GF-D8 (cell line): ENCODE measurements around the gene ENOX2.
A peak's percentile ranks its signal among the peaks of the same experiment; 100 is the strongest.
"Not testable (repeated sequence)": the region's sequence is repeated elsewhere in the genome, so short reads cannot be mapped to it uniquely, and the experiment has no call there.

Experiments
- DNase-seq: peaks from one replicate; lab custom pipeline; 2025; lab: John Stamatoyannopoulos, UW

ENOX2 gene

GRCh38 chrX:130827648-130828047, 75.4 kb downstream of the ENOX2 start:
- no peak for DNase-seq

GRCh38 chrX:130826249-130826648, 76.8 kb downstream of the ENOX2 start:
- no peak for DNase-seq

GRCh38 chrX:130825525-130825924, 77.5 kb downstream of the ENOX2 start:
- DNase-seq: no peak

- DNase-seq: not testable (repeated sequence)
Observed at GRCh38 chrX:130819367-130819766, 83.6 kb downstream of the ENOX2 start.

GRCh38 chrX:130813932-130814331, 89.1 kb downstream of the ENOX2 start:
- not testable (repeated sequence) for DNase-seq

DNA sequence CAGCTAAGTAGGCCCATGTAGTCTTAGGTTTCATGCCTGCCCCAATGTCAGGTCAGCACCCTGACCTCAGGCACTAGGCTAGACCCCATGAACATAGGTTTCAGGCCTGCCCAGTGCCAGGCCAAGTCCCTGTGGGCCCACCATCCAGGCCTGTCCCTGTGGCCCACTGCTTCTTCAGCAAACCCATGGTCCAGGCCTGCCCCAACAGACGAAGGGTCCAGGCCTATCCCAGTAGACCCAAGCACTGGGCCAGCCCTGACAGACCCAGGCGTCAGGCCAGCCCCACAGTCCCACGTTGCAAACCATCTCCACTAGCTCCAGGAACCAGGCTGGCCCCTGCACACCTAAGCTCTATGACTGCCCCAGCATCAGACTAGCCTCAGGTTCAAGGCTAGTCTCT, 92.4 kb downstream of the ENOX2 start:
- no peak for DNase-seq

DNA sequence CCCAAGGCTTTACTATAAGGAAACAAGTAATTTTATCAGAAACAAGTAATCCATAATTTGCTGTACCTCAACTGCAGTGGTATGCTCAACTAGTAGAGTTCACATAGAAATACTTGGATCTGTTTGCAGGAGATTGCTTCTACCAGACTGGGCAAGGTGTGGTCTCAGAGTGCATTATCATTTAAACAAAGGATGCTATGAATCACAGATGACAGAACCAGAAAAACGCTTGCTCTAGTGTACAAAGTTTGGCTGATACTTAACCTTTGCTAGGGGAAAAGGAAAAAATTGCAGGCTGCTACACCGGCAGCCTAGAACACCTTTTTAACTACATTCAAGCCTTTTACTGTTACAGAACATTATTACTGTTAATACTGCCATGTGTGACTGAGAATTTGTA, 97.1 kb downstream of the ENOX2 start:
- no peak for DNase-seq

GRCh38 chrX:130803537-130803936, 99.5 kb downstream of the ENOX2 start:
- DNase-seq: no peak

DNA sequence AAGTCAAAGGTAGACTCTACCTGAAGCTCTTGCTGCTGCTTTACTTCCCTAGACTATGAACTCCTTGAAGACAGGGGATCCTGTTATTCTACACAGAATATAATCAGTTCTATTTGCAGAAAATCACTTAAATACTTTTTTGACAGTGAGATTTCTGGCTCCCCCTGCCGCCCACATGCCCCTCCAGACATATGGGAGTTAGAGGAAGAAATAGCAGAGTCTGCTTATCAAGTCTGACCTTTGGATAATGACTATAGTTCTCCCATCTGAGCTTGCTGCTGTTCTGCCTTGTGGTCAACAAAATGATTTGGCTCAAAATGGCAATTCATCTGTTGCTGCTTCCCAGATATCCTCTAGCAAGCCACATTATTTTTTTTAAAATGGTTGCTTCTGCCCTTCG, 101.1 kb downstream of the ENOX2 start:
- DNase-seq: no peak

- DNase-seq: no peak
Observed at GRCh38 chrX:130799393-130799792, 103.6 kb downstream of the ENOX2 start.

- DNase-seq: no peak
Observed at GRCh38 chrX:130793975-130794374, 109.0 kb downstream of the ENOX2 start.

DNA sequence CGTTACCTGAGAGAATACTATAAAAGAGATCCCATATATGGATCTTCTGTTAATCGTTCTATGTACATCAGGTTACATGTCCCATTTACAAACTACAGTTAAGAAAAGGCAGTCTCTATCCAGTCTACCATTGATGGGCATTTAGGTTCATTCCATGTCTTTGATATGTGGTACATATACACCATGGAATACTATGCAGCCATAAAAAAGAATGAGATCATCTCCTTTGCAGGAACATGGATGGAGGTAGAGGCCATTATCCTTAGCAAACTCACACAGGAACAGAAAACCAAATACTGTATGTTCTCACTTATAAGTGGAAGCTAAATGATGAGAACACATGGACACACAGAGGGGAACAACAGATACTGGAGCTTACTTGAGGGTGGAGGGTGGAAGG, 111.1 kb downstream of the ENOX2 start:
- DNase-seq: not testable (repeated sequence)

DNA sequence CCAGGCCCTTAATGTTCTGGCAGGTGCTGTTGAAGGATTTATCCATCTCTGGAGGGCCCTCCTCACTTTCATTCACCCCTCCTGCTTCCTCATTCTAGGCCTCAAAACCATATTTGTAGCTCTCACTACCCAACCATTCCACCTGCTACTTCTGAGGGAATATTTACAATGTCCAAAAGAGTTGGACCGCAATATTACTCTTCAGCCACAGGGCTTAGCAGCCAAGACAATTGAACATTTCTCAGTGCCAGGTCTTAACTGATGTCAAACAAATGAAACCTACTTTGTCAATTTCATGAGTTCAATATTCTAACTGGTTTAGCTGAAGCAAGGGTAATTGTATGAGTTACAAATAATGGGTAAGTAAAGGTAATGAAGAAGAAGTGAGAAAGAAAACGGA, 113.2 kb downstream of the ENOX2 start:
- no peak for DNase-seq

GRCh38 chrX:130788786-130789581, 114.0 kb downstream of the ENOX2 start:
- DNase-seq: no peak

GRCh38 chrX:130786030-130786429, 117.0 kb downstream of the ENOX2 start:
- no peak for DNase-seq

DNA sequence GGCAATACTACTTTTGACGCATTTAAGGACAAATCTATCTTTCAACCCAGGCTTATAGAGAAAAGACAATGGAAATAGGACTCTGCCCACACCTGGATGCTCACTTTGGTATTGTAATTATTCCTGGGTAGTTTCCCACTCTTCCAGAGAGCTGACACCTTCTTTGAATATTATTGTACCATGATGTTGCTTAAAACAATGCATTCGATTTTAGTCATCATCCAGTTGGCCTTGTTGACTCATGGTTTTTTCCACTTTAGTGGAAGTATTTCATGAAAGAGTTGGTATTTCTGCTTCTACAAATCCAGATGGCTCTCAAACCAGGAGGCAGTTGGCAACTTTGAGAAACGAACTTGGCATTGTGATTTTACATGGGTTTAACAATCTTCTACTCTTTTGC, 124.2 kb downstream of the ENOX2 start:
- DNase-seq: no peak

GRCh38 chrX:130775849-130776248, 127.2 kb downstream of the ENOX2 start:
- no peak for DNase-seq

DNA sequence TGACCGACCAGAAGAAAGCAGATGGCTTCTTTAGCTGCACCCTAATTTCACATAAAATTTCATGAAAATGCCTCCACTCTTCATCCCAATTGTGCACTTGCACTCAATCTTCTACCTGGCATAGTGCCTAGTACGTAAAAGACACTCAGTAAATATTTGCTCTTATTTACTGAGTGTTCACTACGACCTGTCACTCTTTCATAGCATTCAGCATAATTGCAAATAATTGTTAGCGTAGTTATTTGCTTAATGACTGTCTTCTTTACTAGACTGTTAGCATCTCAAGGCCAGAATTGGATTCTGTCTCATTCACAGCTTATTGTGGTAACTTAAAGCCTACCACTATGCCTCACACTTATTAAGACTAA, 130.2 kb downstream of the ENOX2 start:
- no peak for DNase-seq

DNA sequence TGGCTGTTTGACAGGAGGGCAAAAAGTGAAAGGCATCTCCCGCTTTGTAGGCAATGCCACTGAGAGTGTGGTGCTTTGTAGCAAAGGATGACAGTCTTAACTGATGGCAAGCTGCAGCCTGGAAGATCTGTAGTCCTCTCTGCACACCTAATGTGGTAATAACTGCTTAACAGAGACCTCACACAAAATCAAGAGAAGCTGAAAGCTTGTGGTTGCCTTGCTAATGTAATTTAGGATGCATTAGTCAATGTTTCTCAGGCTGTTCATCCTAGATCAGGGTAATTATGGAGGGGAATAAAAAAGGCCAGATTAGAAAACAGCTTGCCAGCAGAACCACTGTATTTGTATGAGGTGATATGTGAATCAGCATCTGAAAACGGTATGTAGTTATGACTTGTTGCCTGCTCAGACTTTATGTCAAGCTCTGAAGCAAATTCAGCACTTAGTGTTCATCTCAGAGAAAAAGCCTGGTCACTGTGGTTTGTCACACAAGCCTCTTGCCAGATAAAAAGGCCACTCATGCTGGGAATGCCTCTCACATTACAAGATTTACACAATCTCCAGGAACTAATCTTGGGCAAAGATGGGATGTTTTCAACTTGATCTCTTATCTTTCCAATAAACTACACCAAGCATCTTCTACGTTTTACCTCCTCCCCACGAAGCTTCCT, 130.8 kb downstream of the ENOX2 start:
- DNase-seq: peak; percentile 1

DNA sequence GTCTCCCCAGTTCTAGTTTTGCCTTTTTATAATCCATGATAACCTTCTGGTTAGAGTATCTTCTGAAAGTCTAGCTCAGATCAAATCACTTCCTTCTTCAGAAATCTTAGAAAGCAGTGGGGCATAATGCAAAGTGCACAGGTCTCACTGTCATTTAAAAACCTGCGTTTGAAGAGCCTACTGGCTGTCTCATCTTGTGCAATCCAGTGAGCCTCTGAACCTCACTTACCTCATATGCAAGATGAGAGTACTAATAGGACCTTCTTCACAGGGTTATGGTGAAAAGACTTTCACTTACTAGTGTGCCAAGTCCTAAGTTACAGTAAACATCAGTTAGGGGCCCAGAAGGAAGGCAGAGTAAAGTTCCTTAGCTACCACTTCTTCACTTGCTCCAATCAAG, 131.4 kb downstream of the ENOX2 start:
- DNase-seq: no peak

DNA sequence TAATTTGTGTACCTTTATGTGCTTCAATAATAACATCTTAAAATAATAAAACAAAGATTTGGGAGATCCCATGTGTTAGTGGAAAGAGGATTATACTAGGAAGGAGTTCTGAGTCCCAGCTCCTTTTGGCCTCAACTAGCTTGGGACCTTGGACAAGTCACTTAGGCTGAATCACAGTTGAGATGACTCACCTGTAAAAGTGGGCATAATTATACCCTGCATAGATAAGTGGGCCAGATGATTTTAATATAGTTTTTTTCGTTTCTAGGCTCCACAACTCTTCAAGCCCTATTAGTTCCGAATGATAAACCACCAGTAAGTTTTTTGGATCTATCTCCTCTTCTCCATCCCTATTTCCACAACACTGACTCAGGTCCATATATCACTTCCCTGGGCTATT, 131.8 kb downstream of the ENOX2 start:
- DNase-seq: no peak

DNA sequence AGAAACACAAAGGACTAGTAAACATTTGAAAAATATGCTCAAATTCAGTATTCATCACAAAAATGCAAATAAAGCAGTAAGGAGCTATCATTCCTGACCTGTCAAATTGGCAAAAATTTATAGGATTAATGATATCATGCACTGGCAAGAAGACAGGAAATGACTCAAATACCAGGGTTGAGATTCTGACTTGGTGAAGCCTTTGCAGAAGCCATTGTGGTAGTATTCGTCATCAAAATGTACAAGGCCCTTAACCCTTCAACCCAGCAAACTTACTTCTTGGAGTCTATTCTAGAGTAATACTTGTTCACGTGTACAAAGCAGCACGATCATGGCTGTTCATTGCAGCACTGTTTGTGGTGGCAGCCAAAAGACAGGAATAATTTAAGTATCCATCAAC, 132.4 kb downstream of the ENOX2 start:
- no peak for DNase-seq

DNA sequence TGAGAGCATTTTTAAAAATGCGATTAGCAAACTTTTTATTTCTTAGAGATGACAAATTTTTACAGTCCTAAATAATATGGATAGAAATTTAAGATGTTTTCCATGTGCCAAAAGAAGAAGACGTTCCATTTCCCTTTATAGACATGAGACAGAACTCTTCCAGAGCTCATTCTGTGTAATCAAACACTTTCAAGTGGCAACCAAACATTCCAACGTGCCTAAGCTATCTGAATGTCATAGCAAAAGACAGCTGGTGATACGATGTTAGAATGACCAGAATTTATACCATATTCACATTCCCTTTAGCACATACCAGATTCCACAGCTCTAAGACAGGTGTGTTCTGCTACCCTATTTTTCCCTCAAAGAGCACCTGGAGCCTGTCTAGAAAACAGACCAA, 133.2 kb downstream of the ENOX2 start:
- DNase-seq: no peak

DNA sequence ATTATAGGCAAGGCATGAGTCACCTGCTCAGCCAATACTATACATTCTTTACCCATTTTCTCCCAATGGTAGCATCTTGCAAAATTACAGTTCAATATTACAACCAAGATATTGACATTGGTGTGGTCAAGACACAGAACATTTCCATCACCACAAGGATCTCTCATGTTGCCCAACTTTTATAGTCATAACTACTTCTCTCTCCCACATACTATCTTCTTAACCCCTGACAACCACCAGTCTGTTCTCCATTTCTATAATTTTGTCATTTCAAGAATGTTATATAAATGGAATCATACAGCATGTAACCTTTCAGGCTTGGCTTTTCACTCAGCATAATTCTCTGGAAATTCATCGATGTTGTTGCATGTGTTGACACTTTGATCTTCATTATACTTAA, 144.9 kb downstream of the ENOX2 start:
- no peak for DNase-seq
